C4-2B (cell line): ENCODE measurements around the gene EIF4E2.

Experiments used
- H3K27ac ChIP-seq: fragments of 450-650 bp; 2 replicates; pipeline ENCODE4 v1.5.1; 2017
- ZFX ChIP-seq: fragments of 450-650 bp; IDR thresholded peaks from 2 replicates; pipeline ENCODE4 v1.6.1; 2017
- TF ChIP-seq, protein P1 (sequence below): fragments of 450-650 bp; conservative IDR thresholded peaks from 2 replicates; pipeline ENCODE4 v1.5.1; 2017; ENCODE audit warnings: mild to moderate bottlenecking

The EIF4E2 gene

GRCh38 chr2:232505856-232506255 is 44.6 kb upstream of the EIF4E2 start:
- TF ChIP-seq, protein P1, sequence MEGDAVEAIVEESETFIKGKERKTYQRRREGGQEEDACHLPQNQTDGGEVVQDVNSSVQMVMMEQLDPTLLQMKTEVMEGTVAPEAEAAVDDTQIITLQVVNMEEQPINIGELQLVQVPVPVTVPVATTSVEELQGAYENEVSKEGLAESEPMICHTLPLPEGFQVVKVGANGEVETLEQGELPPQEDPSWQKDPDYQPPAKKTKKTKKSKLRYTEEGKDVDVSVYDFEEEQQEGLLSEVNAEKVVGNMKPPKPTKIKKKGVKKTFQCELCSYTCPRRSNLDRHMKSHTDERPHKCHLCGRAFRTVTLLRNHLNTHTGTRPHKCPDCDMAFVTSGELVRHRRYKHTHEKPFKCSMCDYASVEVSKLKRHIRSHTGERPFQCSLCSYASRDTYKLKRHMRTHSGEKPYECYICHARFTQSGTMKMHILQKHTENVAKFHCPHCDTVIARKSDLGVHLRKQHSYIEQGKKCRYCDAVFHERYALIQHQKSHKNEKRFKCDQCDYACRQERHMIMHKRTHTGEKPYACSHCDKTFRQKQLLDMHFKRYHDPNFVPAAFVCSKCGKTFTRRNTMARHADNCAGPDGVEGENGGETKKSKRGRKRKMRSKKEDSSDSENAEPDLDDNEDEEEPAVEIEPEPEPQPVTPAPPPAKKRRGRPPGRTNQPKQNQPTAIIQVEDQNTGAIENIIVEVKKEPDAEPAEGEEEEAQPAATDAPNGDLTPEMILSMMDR, result no peak
- no peak overlapping the region for H3K27ac ChIP-seq

DNA sequence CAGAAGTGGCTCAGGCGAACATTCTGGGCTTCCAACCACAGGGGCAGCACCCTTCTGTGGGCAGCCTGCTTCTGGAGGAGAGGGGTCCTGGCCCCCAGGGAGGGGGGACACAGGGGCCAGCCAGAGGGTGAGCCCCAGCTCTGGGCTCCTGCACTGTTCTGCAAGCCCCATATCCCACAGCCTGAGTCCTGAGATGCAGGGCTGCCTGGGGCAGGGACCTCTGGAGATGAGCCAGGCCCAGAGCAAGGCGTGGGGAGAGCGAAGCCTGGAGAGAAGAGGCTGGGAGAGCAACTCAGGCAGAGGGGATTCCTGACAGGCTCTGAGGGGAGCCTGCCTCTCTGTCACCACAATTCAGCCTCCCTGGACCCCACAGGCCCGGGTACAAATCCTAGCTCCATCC is 43.8 kb upstream of the EIF4E2 start:
- no peak for TF ChIP-seq ZFX
- TF ChIP-seq, protein P1, result no peak
- no peak overlapping the region for H3K27ac ChIP-seq

DNA sequence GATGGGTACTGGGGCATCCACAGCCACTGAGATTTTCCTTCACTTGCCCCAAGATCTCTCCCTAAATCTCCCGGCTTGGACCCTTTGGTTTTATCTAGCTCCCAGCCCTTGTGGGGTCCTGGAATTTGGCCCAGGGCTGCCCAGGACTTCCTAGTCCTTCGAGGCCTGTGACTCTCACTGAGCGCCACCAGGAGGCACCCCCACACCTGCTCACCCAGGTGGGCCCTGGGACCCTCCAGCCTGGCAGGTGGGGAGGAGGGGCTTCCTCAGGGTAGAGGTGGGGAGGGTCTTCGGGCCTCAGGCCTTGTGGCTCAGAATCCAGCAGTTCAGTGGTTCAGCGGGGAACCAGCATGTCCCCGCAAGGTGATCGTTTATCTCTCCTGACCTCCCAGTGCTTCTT is 42.2 kb upstream of the EIF4E2 start:
- no peak overlapping the region for H3K27ac ChIP-seq
- TF ChIP-seq, protein P1, result no peak
- no peak for TF ChIP-seq ZFX

GRCh38 chr2:232511336-232511890 is 39.1 kb upstream of the EIF4E2 start:
- no peak overlapping the region for H3K27ac ChIP-seq
- TF ChIP-seq, protein P1, result no peak
- TF ChIP-seq ZFX, result no peak

DNA sequence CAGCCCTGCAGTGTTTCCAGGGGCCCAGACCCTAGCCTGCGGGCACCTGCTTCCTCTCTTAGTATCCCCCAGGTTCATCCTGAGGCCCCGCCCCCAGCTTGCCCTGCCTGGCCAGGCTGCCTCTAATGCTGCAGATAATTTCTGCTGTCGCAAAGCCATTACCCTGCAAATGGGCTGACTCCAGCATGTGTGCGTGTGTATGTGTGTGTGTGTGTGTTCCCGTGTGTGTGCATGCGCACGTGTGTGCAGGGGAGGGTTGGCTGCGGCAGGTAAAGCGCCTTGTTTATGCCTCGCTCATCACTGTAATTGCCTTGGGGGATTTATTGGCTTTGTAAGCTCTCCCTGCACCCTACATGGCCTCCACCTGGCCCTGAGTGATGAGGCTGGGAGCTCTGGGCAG is 37.9 kb upstream of the EIF4E2 start:
- no peak overlapping the region for H3K27ac ChIP-seq
- TF ChIP-seq ZFX, result no peak
- TF ChIP-seq, protein P1, result no peak

DNA sequence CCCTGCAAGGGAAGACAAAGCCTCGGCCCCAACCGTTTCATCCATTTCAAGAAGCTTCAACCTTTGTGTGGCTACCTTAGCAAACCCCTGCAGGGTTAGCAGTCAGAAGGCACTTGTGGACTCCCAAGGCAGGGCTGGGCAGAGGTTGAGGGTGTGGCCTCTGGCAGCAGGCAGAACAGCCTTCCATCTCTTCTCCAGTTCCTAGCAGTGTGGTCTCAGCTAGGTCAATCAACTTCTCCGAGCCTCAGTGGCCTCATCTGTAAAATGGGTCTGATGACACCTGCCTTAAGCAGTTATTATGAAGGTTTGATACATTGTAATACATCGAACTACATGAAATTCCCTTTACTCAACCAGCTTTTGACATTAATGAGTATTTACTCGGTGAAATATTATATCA is 37.1 kb upstream of the EIF4E2 start:
- H3K27ac ChIP-seq, result no peak overlapping the region
- no peak for TF ChIP-seq ZFX
- TF ChIP-seq, protein P1, result no peak

GRCh38 chr2:232515639-232516038 is 34.9 kb upstream of the EIF4E2 start:
- H3K27ac ChIP-seq, result no peak overlapping the region
- TF ChIP-seq ZFX, result no peak
- TF ChIP-seq, protein P1, result no peak
